CD4-positive, alpha-beta memory T cell (primary cell): ENCODE results near the gene RGL4. TPM values are rescaled to one million over a fixed set of nuclear protein-coding genes. Genes with fewer than 3 reads are reported as not detected.

ENCODE experiments used
- polyA plus RNA-seq, 2 donors: library from polyadenylated mRNA; unstranded; fragments of 300-500 nt; fragmentation: Illumina TruSeq; gene quantifications; one replicate each; pipeline ENCODE4 v1.2.3, GENCODE V29; 2021
- total RNA-seq, 2 experiments: library from RNA; stranded (reverse); gene quantifications; one replicate each; pipeline ENCODE4 v1.2.3, GENCODE V29; 2021

The RGL4 gene
- total and polyA plus RNA-seq, 4 experiments from 2014 or later = 7.2 to 64.9 (median 34.1) TPM

Other genes with a start within 250 kb of the RGL4 start
- gene IGLL1, start 110.7 kb upstream of the RGL4 start, total RNA-seq = not detected
- not detected for gene IGLL1, start 110.7 kb upstream of the RGL4 start, polyA plus RNA-seq
- 1 to 10 TPM; 4.2 to 4.5 TPM for gene DRICH1, start 58.7 kb upstream of the RGL4 start, total RNA-seq
- gene DRICH1, start 58.7 kb upstream of the RGL4 start, polyA plus RNA-seq = not detected
- 1 to 10 TPM; 6.4 to 7.4 TPM for gene ZNF70, start 60.1 kb downstream of the RGL4 start, total RNA-seq
- gene ZNF70, start 60.1 kb downstream of the RGL4 start, polyA plus RNA-seq = under 1 TPM in 1 of 2 donors, not detected in 1; 0.37 TPM
- not detected for gene VPREB3, start 63.4 kb downstream of the RGL4 start, total RNA-seq
- 1 to 10 TPM; 1.2 to 5.5 TPM for gene VPREB3, start 63.4 kb downstream of the RGL4 start, polyA plus RNA-seq
- 1 to 10 TPM; 1.5 to 1.9 TPM for gene C22orf15, start 72.0 kb downstream of the RGL4 start, total RNA-seq
- gene C22orf15, start 72.0 kb downstream of the RGL4 start, polyA plus RNA-seq = 1 to 10 TPM in 1 of 2 donors, under 1 TPM in 1; 0.34 to 1.2 TPM
- gene CHCHD10, start 77.0 kb downstream of the RGL4 start, total RNA-seq = 10 to 100 TPM; 44.7 to 45.9 TPM
- gene CHCHD10, start 77.0 kb downstream of the RGL4 start, polyA plus RNA-seq = 10 to 100 TPM; 16.3 to 33.1 TPM
- 1 to 10 TPM in 1 of 2 experiments, under 1 TPM in 1; 0.79 to 1.6 TPM for gene MMP11, start 81.8 kb downstream of the RGL4 start, total RNA-seq
- gene MMP11, start 81.8 kb downstream of the RGL4 start, polyA plus RNA-seq = 1 to 10 TPM; 1.0 to 1.1 TPM
- gene SMARCB1, start 96.0 kb downstream of the RGL4 start, total RNA-seq = 10 to 100 TPM; 41.2 to 42.3 TPM
- 10 to 100 TPM; 36.6 to 46.0 TPM for gene SMARCB1, start 96.0 kb downstream of the RGL4 start, polyA plus RNA-seq
- gene DERL3, start 148.0 kb downstream of the RGL4 start, total RNA-seq = 1 to 10 TPM; 1.9 to 2.9 TPM
- 1 to 10 TPM in 1 of 2 donors, under 1 TPM in 1; 0.25 to 1.5 TPM for gene DERL3, start 148.0 kb downstream of the RGL4 start, polyA plus RNA-seq
- 10 to 100 TPM; 24.5 to 27.2 TPM for gene SLC2A11, start 166.9 kb downstream of the RGL4 start, total RNA-seq
- gene SLC2A11, start 166.9 kb downstream of the RGL4 start, polyA plus RNA-seq = 1 to 10 TPM; 3.9 to 5.0 TPM
- 100 to 1,000 TPM; 208 to 217 TPM for gene MIF, start 203.4 kb downstream of the RGL4 start, total RNA-seq
- 1,000 to 10,000 TPM; 1,156 to 1,346 TPM for gene MIF, start 203.4 kb downstream of the RGL4 start, polyA plus RNA-seq